Stimulated activated CD4-positive, alpha-beta T cell treated with anti-CD3 and anti-CD28 coated beads, Interleukin-15, amount 100 ng/mL, for 24 hours (primary cell): ENCODE data around the gene CHID1.

Experiments
- DNase-seq: peaks from one replicate; pipeline ENCODE4 v3.0.0-alpha.2; 2020

CHID1 gene

GRCh38 chr11:907668-908067, 2.9 kb downstream of the CHID1 start:
- DNase-seq, result no peak

DNA sequence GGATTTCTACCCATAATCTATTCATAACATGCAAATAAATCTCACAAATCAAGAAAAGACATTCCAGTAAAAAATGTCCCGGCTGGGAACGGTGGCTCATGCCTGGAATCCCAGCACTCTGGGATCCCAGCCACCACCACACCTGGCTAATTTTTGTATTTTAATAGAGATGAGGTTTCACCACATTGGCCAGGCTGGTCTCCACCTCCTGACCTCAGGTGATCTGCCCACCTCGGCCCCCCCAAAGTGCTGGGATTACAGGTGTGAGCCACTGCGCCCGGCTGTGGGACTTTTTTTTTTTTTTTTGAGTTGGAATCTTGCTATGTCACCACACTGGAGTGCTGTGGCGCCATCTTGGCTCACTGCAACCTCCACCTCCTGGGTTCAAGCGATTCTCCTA, 4.7 kb downstream of the CHID1 start:
- DNase-seq, result no peak

- no peak for DNase-seq
Observed at GRCh38 chr11:904380-904779, 6.2 kb downstream of the CHID1 start.

GRCh38 chr11:901452-902061, 9.1 kb downstream of the CHID1 start:
- DNase-seq, result no peak

- no peak for DNase-seq
Observed at GRCh38 chr11:900545-900944, 10.1 kb downstream of the CHID1 start.

DNA sequence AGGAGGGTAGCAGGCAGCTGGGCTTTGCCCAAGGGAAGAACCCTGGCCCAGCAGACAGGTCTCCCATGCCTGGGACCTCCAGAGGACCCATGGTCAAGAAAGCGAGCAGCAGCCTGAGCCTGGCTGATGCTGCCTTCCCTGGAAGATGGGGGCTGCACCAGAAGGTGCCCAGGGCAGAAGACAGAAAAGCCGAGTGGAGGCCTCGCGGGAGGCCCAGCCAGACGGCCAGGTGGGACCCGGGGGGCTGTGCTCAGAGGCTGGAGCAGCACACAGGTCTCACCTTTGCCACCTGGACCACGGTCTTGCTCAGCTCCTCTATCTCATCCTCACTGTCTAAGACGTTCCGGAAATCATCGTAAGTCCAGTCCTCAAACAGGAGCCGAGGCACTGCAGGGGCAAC, 10.9 kb downstream of the CHID1 start:
- no peak for DNase-seq

GRCh38 chr11:898540-899190, 11.9 kb downstream of the CHID1 start:
- no peak for DNase-seq

DNA sequence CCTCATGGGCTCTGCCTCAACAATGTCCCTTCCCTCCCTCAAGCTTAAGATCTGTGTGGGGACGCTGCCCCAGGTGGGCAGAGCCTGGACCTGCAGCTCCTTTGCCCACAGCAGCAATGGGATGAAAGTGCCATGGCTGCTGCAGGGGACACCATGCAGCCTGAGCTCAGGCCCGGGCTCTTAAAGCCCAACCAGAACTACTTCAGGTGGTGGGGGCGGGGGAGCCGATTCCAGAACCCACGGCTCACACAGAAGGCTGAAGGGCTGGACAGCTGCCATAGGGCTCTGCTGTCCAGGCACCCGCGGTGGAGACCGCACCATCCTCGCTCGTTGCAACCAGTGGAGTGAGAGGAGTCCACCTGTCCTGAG, 12.5 kb downstream of the CHID1 start:
- no peak for DNase-seq

DNA sequence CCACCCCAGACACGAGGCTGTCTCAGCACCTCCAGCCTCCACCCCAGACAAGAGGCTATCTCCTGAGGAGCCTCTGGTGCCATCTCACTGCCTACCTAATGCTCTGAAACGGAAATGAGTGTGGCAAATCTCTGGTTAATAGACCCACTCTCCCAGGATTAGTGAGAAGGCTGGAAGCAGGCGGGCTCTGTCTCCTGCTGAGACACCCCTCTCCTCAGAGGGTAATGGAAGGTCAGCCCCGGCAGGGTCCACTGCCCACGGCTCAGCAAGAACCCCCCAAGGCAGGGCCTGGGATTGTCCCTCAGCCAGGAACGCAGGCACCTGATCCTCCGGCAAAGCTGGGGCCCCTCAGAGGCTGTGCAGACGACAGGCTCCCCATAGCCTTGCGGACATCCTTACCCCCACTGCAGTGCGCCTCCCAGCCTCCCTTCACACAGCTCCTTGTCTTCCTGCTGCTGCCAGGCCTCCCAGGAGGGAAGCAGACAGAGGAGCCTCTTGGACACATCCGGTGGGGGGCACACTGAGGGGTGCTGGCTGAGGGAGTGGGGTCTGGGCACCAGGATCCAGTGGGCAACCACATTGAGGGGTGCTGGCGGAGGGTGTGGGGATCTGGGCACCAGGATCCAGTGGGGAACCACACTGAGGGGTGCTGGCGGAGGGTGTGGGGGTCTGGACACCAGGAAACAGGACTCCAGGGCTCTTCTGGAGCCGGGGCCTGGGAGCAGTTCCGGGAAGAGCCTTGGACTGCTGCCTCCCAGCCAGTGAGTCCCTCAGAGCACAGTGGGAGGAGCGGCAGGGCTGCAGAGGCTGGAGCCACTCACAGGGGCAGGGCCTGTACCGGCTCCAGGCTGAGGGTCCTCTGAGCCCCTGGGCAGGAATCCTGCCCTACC, 13.1 kb downstream of the CHID1 start:
- no peak for DNase-seq

GRCh38 chr11:895331-896110, 15.1 kb downstream of the CHID1 start:
- DNase-seq, result no peak

GRCh38 chr11:894575-895201, 15.9 kb downstream of the CHID1 start:
- DNase-seq, result no peak

GRCh38 chr11:893008-893654, 17.5 kb downstream of the CHID1 start:
- no peak for DNase-seq

DNA sequence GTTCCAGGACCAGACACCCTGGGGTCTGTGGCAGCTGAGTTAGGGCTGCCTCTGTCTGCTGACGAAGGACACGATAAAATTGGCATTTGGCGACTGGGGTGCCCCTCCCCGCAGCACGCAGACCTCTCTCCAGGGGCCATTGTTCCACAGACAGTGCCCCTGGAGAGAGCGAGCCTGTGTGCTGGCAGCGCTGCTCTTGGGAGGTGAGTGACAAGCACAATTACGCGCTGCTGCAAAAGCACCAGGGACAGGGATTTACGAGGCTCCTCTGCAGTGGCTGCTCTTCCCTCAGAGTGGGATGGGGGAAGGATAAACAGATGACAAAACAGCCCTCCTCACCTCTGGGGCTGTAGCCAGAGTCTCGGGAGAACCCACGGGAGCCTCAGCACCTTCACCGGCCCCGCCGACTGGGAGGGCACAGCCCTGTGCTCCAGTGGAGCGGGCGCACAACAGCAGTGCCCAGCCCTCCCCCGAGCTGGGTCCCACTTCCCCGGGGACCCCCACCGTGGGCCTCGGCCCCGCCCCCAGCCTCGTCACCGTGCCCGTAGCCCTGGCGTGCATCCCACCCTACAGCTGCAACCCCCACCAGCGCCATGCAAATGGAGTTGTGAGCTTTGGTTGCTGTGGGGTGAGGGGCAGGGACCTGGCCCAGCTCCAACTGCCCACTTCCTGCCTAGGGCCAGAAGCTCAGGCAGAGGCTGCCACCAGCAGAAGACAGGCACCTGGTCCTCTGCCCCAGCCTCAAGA, 19.6 kb downstream of the CHID1 start:
- DNase-seq, result no peak

DNA sequence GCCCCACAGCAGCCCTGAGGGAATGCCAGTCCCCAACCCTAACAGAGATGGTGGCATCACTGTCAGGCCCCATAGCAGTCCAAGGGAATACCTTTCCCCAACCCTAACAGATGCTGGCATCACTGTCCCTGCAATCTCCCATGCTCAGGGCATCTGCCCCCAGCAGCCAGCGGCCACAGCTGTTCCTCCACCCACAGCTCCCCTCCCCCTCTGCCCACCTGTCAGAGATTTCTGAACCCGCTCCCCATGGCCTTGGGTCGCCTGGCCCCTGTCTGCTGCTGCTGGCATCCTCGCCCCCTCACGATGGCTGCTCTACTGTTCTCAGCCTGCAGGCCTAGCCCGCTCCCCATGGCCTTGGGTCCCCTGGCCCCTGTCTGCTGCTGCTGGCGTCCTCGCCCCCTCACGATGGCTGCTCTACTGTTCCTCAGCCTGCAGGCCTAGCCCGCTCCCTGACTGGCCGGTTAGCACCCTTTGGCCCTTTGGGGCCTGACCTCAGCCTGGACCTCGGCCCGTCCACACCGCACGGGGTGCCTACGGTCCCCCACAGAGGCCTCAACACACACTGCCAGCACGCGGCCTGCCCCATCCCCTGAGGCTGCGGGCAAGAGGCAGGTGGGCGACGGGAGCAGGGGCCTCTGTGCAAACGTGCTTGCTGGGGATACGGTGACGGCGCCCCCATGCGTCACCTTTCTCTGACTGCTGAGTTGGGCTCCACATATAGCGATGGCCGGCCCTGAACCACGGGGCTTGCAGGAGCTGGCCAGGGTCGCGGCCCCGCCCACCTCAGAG, 20.7 kb downstream of the CHID1 start:
- no peak for DNase-seq

DNA sequence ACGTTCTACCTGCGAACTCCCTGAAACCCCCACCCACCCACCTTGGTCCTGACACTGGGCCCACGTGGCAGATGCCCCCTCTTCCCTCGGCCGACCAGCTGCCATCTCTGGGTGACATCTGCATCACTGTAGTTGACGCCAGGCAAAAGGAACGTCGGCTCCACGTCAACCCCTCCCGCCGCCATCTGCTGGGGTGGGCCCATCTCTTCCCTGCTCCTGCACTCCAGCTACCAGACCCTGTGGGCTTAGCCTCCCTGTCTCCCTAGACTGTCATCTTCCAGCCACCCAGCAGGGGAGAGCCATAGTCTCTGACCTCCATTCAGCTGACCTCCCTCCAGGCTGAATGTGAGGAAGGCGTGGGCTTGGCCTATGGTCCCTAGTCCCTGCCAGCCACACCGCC, 21.4 kb downstream of the CHID1 start:
- DNase-seq, result no peak

- no peak for DNase-seq
Observed at GRCh38 chr11:888310-889212, 22.0 kb downstream of the CHID1 start.

GRCh38 chr11:887589-887988, 23.0 kb downstream of the CHID1 start:
- DNase-seq, result no peak

- no peak for DNase-seq
Observed at GRCh38 chr11:886568-886967, 24.0 kb downstream of the CHID1 start.

GRCh38 chr11:884578-885070, 26.0 kb downstream of the CHID1 start:
- DNase-seq, result no peak
